HG02840 (cell line): ENCODE data around the gene CCT4.

Experiments used
- ATAC-seq: cut with Tn5 transposase; IDR thresholded peaks from one replicate; pipeline ENCODE4 v1.9.1; 2021; ENCODE audit warnings: mild to moderate bottlenecking, moderate library complexity, moderate number of reproducible peaks; ENCODE audit not compliant: unreplicated experiment, low FRiP score

Gene CCT4

GRCh38 chr2:61822255-61822654 is 66.2 kb downstream of the CCT4 start:
- ATAC-seq, result no peak
